Neural crest cell (in vitro differentiated cells): ENCODE results near the gene MYOM1. TPM values are rescaled to one million over a fixed set of nuclear protein-coding genes. Genes with fewer than 3 reads are reported as not detected.

ENCODE experiments used
- DNase-seq: peaks from one replicate; pipeline ENCODE4 v3.0.0; 2021; ENCODE audit warnings: low read depth, mixed read lengths, low spot score
- H3K27ac Mint-ChIP-seq: one replicate; pipeline ENCODE4 v1.8.0; 2021; ENCODE audit warnings: mild to moderate bottlenecking, mixed read lengths; ENCODE audit not compliant: unreplicated experiment
- H3K27me3 Mint-ChIP-seq: 2 replicates; pipeline ENCODE4 v1.8.0; 2021; ENCODE audit warnings: low read depth, mild to moderate bottlenecking, mixed read lengths
- H3K36me3 Mint-ChIP-seq: 2 replicates; pipeline ENCODE4 v1.8.0; 2021; ENCODE audit warnings: low read depth, mild to moderate bottlenecking, mixed read lengths
- H3K4me1 Mint-ChIP-seq: 2 replicates; pipeline ENCODE4 v1.8.0; 2021; ENCODE audit warnings: mixed read lengths
- H3K4me3 Mint-ChIP-seq: one replicate; pipeline ENCODE4 v1.8.0; 2021; ENCODE audit warnings: mild to moderate bottlenecking, mixed read lengths
- H3K9me3 Mint-ChIP-seq: 2 replicates; pipeline ENCODE4 v1.8.0; 2021; ENCODE audit warnings: mixed read lengths
- total RNA-seq: library from RNA; stranded (reverse); gene quantifications from 2 replicates; pipeline ENCODE4 v1.2.1, GENCODE V29; 2021
- TF ChIP-seq, protein P1 (sequence below): fragments of 200-600 bp; sonication (generic); conservative IDR thresholded peaks from 2 replicates; pipeline ENCODE4 v1.5.0; 2021; ENCODE audit warnings: antibody characterized with exemption, mild to moderate bottlenecking

MYOM1 gene
- total RNA-seq, 1 donor from 2014 or later: 0.89 TPM

DNA sequence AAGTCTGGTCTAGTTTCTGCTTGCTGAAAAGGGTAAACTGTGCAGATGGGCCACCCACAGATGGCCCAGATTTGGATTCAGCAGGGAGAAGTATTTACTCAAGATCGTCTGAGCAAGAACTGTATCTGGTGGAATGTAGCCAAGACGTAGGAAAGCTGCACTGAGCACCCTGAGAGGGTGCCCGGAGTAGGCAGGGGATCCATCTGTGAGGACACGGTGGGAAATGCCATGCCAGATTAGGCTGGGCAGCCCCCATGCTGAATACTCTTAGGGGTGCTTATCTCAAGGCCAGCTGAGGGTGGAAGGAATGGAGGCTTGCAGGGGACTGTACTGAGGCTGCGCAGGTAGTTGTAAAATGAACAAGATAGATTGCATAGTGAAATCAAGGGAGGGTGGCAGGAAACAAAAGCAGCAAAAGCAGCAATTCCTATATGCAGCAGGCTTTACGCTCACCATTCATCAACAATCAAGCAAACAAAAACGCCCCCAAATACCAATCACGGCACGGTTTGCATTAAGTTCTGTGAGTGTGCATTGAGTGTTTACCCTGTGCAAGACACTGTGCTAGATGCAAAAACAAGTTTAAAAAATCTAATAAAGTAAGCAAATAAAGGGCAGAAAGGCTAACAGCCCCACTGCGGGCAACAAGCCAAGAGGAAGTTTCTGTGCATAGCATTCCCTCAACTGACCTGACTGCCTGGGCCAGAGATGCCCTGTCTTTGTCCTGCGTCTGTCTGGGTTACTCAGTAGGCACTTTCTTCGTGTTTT lies 174.7 kb downstream of the MYOM1 start:
- Mint-ChIP-seq H3K4me1 (peaks cover 27% of the 10 kb centered on the region), H3K27me3 (no peaks in the 10 kb centered on the region), H3K9me3 (no peaks in the 10 kb centered on the region), H3K36me3 (no peaks in the 10 kb centered on the region), H3K4me3 (no peak overlapping the region), H3K27ac (peak overlapping the region; percentile 93)
- TF ChIP-seq, protein P1, sequence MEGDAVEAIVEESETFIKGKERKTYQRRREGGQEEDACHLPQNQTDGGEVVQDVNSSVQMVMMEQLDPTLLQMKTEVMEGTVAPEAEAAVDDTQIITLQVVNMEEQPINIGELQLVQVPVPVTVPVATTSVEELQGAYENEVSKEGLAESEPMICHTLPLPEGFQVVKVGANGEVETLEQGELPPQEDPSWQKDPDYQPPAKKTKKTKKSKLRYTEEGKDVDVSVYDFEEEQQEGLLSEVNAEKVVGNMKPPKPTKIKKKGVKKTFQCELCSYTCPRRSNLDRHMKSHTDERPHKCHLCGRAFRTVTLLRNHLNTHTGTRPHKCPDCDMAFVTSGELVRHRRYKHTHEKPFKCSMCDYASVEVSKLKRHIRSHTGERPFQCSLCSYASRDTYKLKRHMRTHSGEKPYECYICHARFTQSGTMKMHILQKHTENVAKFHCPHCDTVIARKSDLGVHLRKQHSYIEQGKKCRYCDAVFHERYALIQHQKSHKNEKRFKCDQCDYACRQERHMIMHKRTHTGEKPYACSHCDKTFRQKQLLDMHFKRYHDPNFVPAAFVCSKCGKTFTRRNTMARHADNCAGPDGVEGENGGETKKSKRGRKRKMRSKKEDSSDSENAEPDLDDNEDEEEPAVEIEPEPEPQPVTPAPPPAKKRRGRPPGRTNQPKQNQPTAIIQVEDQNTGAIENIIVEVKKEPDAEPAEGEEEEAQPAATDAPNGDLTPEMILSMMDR: no peak
- DNase-seq: no peak

DNA sequence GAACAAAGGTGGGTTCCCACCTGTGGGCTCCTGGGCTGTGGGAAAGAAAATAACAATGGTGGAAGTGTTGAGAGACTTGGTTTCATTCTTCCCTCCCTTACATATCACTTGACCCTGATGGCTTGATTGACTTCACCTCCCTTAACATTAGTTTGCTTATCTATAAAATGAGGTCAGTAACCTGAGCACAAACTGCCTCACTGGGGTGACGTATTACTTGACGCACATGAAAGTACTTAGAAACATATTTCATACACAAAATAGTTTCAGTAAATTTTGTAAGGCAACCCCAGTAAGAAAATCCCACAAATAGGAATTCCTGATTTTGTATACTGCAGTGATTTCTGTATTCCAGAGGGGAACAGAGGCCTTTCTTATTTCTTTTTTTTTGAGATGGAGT lies 177.4 kb downstream of the MYOM1 start:
- no peak overlapping the region for H3K27ac Mint-ChIP-seq
- H3K4me1 Mint-ChIP-seq: peaks cover 28% of the 10 kb centered on the region
- TF ChIP-seq, protein P1: no peak
- H3K27me3 Mint-ChIP-seq: no peaks in the 10 kb centered on the region
- H3K4me3 Mint-ChIP-seq: no peak overlapping the region
- H3K36me3 Mint-ChIP-seq: no peaks in the 10 kb centered on the region
- no peak for DNase-seq
- no peaks in the 10 kb centered on the region for H3K9me3 Mint-ChIP-seq

DNA sequence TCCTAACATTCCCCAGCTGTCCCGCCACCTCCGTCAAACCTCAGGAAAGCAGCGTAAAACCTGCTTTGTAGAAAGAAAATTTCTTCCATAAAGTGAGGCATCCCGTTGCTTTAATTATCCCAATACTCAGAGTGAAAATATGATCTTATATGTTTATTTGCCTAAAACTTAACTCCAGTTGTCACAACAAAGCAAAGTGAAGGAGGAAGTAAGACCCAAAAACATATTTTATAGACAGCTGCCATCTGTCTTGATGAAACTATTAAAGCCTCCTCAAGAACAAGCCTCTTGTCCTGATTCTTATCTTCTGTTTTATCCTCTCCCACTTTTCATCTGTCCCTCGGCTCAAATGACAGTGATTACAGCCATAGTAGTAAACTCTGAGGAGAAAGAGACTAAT lies 177.9 kb downstream of the MYOM1 start:
- Mint-ChIP-seq H3K9me3 (no peaks in the 10 kb centered on the region), H3K36me3 (no peaks in the 10 kb centered on the region), H3K4me3 (no peak overlapping the region), H3K27me3 (no peaks in the 10 kb centered on the region), H3K4me1 (peaks cover 27% of the 10 kb centered on the region), H3K27ac (no peak overlapping the region)
- TF ChIP-seq, protein P1: no peak
- no peak for DNase-seq

DNA sequence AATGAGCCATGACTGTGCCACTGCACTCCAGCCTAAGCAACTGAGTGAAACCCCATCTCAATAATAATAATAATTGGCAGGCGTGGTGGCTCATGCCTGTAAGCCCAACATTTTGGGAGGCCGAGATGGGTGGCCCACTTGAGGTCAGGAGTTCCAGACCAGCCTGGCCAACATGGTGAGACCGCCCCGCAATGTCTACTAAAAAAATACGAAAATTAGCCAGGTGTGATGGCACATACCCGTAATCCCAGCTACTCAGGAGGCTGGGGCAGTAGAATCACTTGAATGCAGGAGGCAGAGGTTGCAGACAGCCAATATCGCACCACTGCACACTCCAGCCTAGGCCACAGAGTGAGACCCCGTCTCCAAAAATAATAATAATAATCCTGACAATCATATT lies 178.9 kb downstream of the MYOM1 start:
- H3K36me3 Mint-ChIP-seq: no peaks in the 10 kb centered on the region
- no peak for DNase-seq
- no peaks in the 10 kb centered on the region for H3K9me3 Mint-ChIP-seq
- TF ChIP-seq, protein P1: no peak
- no peak overlapping the region for H3K27ac Mint-ChIP-seq
- H3K27me3 Mint-ChIP-seq: no peaks in the 10 kb centered on the region
- no peak overlapping the region for H3K4me3 Mint-ChIP-seq
- H3K4me1 Mint-ChIP-seq: peaks cover 17% of the 10 kb centered on the region

DNA sequence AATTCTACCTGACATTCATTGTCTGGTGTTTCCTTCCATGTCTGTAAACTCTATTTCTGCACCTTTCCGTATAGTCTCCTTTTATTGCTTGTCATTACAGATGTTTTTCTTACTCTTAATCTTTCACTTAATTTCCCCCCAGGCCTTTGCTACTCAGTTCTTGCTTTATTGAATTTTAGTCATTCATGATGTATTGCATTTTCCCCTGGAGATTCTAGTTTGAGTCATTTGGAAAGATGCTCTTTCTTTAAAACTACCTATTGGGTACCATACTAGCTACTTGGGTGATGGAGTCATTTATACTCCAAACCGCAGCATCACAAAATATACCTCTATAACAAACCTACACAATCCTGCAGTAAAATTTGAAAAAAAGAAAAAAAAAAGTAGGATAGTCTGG lies 179.6 kb downstream of the MYOM1 start:
- no peaks in the 10 kb centered on the region for H3K36me3 Mint-ChIP-seq
- no peaks in the 10 kb centered on the region for H3K27me3 Mint-ChIP-seq
- no peaks in the 10 kb centered on the region for H3K9me3 Mint-ChIP-seq
- TF ChIP-seq, protein P1: no peak
- DNase-seq: no peak
- H3K4me1 Mint-ChIP-seq: peaks cover 12% of the 10 kb centered on the region
- H3K4me3 Mint-ChIP-seq: no peak overlapping the region
- H3K27ac Mint-ChIP-seq: no peak overlapping the region
